ENCODE measurements around the gene ZC3H18.

ZC3H18 gene

DNA sequence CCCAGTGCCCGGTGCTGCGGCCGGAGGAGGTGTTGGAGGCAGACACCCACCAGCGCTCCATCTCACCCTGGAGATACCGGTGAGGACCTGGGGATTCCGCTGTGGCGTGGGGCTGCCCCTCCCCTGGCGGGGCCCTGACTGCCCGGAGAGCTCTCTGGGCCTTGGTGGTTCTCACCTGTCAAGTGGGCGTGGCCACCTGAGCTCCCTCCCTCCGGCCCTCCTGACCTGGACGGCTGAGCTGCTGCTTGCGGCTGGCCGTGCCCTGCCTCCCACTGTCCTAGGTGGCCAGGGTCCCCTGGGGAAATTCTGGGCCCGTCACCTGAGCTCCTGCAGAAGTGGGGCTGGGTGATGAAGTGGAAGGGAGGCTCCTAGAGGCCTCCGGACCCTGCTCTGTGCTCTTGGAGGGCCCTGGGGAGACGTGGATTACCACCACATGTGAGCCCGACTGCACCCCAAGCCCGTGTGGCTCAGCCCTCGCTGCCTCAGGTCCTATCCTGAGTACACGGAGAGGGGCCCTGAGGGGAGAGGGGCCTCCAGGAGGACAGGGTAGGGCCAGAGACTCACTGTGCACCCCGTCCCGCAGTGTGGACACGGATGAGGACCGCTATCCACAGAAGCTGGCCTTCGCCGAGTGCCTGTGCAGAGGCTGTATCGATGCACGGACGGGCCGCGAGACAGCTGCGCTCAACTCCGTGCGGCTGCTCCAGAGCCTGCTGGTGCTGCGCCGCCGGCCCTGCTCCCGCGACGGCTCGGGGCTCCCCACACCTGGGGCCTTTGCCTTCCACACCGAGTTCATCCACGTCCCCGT, 69.2 kb downstream of the ZC3H18 start:
- Histone ChIP-seq H3K4me1 (ENCODE audit: control insufficient read depth, low read length) (peaks cover 65% of the 10 kb centered on the region), H3K27me3 (ENCODE audit: control insufficient read depth, low read length) (peaks cover 35% of the 10 kb centered on the region), H3K9me3 (ENCODE audit: control insufficient read depth, insufficient read depth, low read length) (0 out of 2 replicates have a peak, but pooled peaks cover 3% of the 10 kb centered on the region), H3K36me3 (ENCODE audit: control insufficient read depth, low read length) (peaks cover 17% of the 10 kb centered on the region), H4K20me1 (ENCODE audit: control insufficient read depth, insufficient read depth, low read depth, low read length) (peaks cover 8% of the 10 kb centered on the region; the same call in 1 of the 2 replicates), H3K9me2 (replicated peaks; ENCODE audit: control insufficient read depth, low read length) (no peaks in the 10 kb centered on the region), H3K4me3 (ENCODE audit: low read length) (0 out of 2 replicates have a peak overlapping the region, but pooled peaks have one; percentile 14), H3F3A (ENCODE audit: control insufficient read depth, insufficient read depth) (peaks cover 14% of the 10 kb centered on the region), H3K79me2 (ENCODE audit: control insufficient read depth, low read length) (no peaks in the 10 kb centered on the region), H3K27ac (ENCODE audit: low read depth, low read length) (peak overlapping the region; percentile 25), H3K4me2 (ENCODE audit: low read length) (peak overlapping the region; percentile 50)
- TF ChIP-seq, protein P1, sequence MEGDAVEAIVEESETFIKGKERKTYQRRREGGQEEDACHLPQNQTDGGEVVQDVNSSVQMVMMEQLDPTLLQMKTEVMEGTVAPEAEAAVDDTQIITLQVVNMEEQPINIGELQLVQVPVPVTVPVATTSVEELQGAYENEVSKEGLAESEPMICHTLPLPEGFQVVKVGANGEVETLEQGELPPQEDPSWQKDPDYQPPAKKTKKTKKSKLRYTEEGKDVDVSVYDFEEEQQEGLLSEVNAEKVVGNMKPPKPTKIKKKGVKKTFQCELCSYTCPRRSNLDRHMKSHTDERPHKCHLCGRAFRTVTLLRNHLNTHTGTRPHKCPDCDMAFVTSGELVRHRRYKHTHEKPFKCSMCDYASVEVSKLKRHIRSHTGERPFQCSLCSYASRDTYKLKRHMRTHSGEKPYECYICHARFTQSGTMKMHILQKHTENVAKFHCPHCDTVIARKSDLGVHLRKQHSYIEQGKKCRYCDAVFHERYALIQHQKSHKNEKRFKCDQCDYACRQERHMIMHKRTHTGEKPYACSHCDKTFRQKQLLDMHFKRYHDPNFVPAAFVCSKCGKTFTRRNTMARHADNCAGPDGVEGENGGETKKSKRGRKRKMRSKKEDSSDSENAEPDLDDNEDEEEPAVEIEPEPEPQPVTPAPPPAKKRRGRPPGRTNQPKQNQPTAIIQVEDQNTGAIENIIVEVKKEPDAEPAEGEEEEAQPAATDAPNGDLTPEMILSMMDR (IDR thresholded peaks at IDR 0.05; ENCODE audit: low read depth, low read length, poor library complexity, severe bottlenecking), result no peak
- no peak for TF ChIP-seq EZH2phosphoT487 (IDR thresholded peaks at IDR 0.05; ENCODE audit: borderline replicate concordance, low read length)

DNA sequence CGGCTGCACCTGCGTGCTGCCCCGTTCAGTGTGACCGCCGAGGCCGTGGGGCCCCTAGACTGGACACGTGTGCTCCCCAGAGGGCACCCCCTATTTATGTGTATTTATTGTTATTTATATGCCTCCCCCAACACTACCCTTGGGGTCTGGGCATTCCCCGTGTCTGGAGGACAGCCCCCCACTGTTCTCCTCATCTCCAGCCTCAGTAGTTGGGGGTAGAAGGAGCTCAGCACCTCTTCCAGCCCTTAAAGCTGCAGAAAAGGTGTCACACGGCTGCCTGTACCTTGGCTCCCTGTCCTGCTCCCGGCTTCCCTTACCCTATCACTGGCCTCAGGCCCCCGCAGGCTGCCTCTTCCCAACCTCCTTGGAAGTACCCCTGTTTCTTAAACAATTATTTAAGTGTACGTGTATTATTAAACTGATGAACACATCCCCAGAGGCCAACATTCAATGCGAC, 69.9 kb downstream of the ZC3H18 start:
- H4K20me1 ChIP-seq (ENCODE audit: control insufficient read depth, insufficient read depth, low read depth, low read length), result peaks cover 8% of the 10 kb centered on the region; the same call in 1 of the 2 replicates
- peak overlapping the region; percentile 25 for H3K27ac ChIP-seq (ENCODE audit: low read depth, low read length)
- peaks cover 35% of the 10 kb centered on the region for H3K27me3 ChIP-seq (ENCODE audit: control insufficient read depth, low read length)
- no peaks in the 10 kb centered on the region for H3K79me2 ChIP-seq (ENCODE audit: control insufficient read depth, low read length)
- peak overlapping the region; percentile 50 for H3K4me2 ChIP-seq (ENCODE audit: low read length)
- H3F3A ChIP-seq (ENCODE audit: control insufficient read depth, insufficient read depth), result peaks cover 14% of the 10 kb centered on the region
- peak; percentile 24; the same call in 1 of the 2 replicates for TF ChIP-seq EZH2phosphoT487 (IDR thresholded peaks at IDR 0.05; ENCODE audit: borderline replicate concordance, low read length)
- TF ChIP-seq, protein P1 (IDR thresholded peaks at IDR 0.05; ENCODE audit: low read depth, low read length, poor library complexity, severe bottlenecking), result no peak
- no peaks in the 10 kb centered on the region for H3K9me2 ChIP-seq (replicated peaks; ENCODE audit: control insufficient read depth, low read length)
- 0 out of 2 replicates have a peak overlapping the region, but pooled peaks have one; percentile 14 for H3K4me3 ChIP-seq (ENCODE audit: low read length)
- H3K4me1 ChIP-seq (ENCODE audit: control insufficient read depth, low read length), result peaks cover 59% of the 10 kb centered on the region
- H3K36me3 ChIP-seq (ENCODE audit: control insufficient read depth, low read length), result peaks cover 20% of the 10 kb centered on the region
- 0 out of 2 replicates have a peak, but pooled peaks cover 3% of the 10 kb centered on the region for H3K9me3 ChIP-seq (ENCODE audit: control insufficient read depth, insufficient read depth, low read length)

DNA sequence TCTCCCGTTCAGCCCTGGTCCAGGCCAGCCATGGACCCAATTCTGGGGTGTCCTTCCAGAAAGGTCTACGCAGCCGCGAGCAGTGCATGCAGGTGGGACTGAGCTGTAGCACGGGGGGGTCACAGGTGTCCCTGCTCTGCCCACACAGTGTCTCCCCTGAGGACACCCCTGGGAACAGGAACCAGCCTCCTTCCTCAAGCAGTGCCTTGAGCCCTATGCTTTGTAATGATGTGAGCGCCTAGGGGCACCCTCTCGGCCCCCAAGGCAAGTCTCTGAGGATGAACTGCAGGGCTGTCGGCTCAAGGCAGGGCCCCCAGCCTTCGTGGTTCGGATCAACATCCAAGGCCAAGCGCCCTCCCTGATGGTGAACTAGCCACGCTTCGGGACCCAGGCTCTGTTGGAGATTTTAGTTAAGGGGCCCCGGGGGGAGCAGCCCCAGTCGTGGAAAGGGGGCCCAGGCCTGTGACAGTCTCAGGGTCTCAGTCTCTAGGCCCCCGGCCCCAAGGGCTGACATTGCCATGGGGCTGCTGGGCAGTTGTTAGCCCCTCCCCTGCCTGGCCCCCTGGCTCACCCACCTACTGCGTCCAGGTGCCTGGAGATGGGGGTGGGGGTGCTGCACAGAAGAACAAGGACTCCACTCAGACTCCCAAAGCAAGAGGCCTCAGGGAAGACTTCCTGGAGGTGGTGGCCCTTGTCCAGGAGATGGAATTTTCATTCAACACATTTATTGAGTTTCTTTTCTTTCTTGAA, 70.5 kb downstream of the ZC3H18 start:
- TF ChIP-seq EZH2phosphoT487 (IDR thresholded peaks at IDR 0.05; ENCODE audit: borderline replicate concordance, low read length), result no peak
- TF ChIP-seq, protein P1 (IDR thresholded peaks at IDR 0.05; ENCODE audit: low read depth, low read length, poor library complexity, severe bottlenecking), result no peak

More for the DNA sequence above, 70.5 kb downstream of the ZC3H18 start:
- H3K4me3 ChIP-seq (ENCODE audit: low read length), result 0 out of 2 replicates have a peak overlapping the region, but pooled peaks have one; percentile 14
- peaks cover 25% of the 10 kb centered on the region for H3K36me3 ChIP-seq (ENCODE audit: control insufficient read depth, low read length)
- H3K9me2 ChIP-seq (replicated peaks; ENCODE audit: control insufficient read depth, low read length), result no peaks in the 10 kb centered on the region
- H4K20me1 ChIP-seq (ENCODE audit: control insufficient read depth, insufficient read depth, low read depth, low read length), result peaks cover 8% of the 10 kb centered on the region; the same call in 1 of the 2 replicates
- peak overlapping the region; percentile 50 for H3K4me2 ChIP-seq (ENCODE audit: low read length)
- H3K4me1 ChIP-seq (ENCODE audit: control insufficient read depth, low read length), result peaks cover 53% of the 10 kb centered on the region
- H3K9me3 ChIP-seq (ENCODE audit: control insufficient read depth, insufficient read depth, low read length), result 0 out of 2 replicates have a peak, but pooled peaks cover 3% of the 10 kb centered on the region
- peaks cover 35% of the 10 kb centered on the region for H3K27me3 ChIP-seq (ENCODE audit: control insufficient read depth, low read length)
- H3F3A ChIP-seq (ENCODE audit: control insufficient read depth, insufficient read depth), result peaks cover 14% of the 10 kb centered on the region
- peak overlapping the region; percentile 25 for H3K27ac ChIP-seq (ENCODE audit: low read depth, low read length)
- H3K79me2 ChIP-seq (ENCODE audit: control insufficient read depth, low read length), result no peaks in the 10 kb centered on the region
